HepG2 (cell line): ENCODE measurements around the gene ATP6V0A1. TPM values are rescaled to one million over a fixed set of nuclear protein-coding genes. Genes with fewer than 3 reads are reported as not detected.

ENCODE experiments used
- KLF15 ChIP-seq: sonication (generic); formaldehyde crosslinking; IDR thresholded peaks from 2 replicates; pipeline ENCODE4 v1.8.1; 2023; ENCODE audit warnings: borderline replicate concordance, mild to moderate bottlenecking, inconsistent platforms, missing genetic modification reagents, mixed read lengths
- NR0B2 ChIP-seq: sonication (generic); formaldehyde crosslinking; IDR thresholded peaks from 2 replicates; pipeline ENCODE4 v1.4.0; 2020; ENCODE audit warnings: mild to moderate bottlenecking, missing genetic modification reagents
- TBX2 ChIP-seq: sonication (generic); formaldehyde crosslinking; IDR thresholded peaks from 2 replicates; pipeline ENCODE4 v1.5.0; 2020; ENCODE audit warnings: missing genetic modification reagents, mild to moderate bottlenecking, borderline replicate concordance
- TCF7L2 ChIP-seq: IDR thresholded peaks from 2 replicates; pipeline ENCODE4 v1.6.1; 2011; ENCODE audit warnings: mild to moderate bottlenecking, low read depth, low read length, moderate library complexity
- ZBTB10 ChIP-seq: sonication (generic); formaldehyde crosslinking; IDR thresholded peaks from 2 replicates; pipeline ENCODE4 v1.4.0; 2020; ENCODE audit warnings: missing genetic modification reagents, borderline replicate concordance
- ZNF224 ChIP-seq: sonication (generic); formaldehyde crosslinking; IDR thresholded peaks from 2 replicates; pipeline ENCODE4 v1.5.0; 2020; ENCODE audit warnings: mild to moderate bottlenecking, missing genetic modification reagents
- ZNF777 ChIP-seq: sonication (generic); formaldehyde crosslinking; IDR thresholded peaks from 2 replicates; pipeline ENCODE4 v1.4.0; 2020; ENCODE audit warnings: missing genetic modification reagents
- ZNF839 ChIP-seq: sonication (generic); formaldehyde crosslinking; IDR thresholded peaks from 2 replicates; pipeline ENCODE4 v1.4.0; 2020; ENCODE audit warnings: missing genetic modification reagents, mild to moderate bottlenecking, borderline replicate concordance
- polyA plus RNA-seq, 8 experiments: library from polyadenylated mRNA; depleted of rRNA in 3 of 8; stranded (reverse) in 7 of 8; unstranded in 1 of 8; fragments of >200 nt; fragmentation: Illumina TruSeq in 4 of 8; extraction: Trizol in 4 of 8; gene quantifications; 2 replicates each; pipeline versions ENCODE4 v1.2.1 to v1.2.3, GENCODE V29; 2011 to 2016; ENCODE audit warnings: low read depth in 4 of 8, missing spikeins in 1 of 8, mixed read lengths in 1 of 8; ENCODE audit not compliant: insufficient read depth in 1 of 8
- total RNA-seq, 5 experiments: library from RNA; depleted of rRNA; stranded (reverse); fragments of >200 nt; fragmentation: Illumina TruSeq; extraction: Trizol; gene quantifications; 2 replicates each; pipeline ENCODE4 v1.2.3, GENCODE V29; 2016; ENCODE audit warnings: low read depth in 1 of 5
- TF ChIP-seq, protein P1 (sequence below): sonication (generic); formaldehyde crosslinking; IDR thresholded peaks from 2 replicates; pipeline ENCODE4 v1.4.0; 2020; ENCODE audit warnings: missing genetic modification reagents; ENCODE audit errors: not compliant biosample characterization
- TF ChIP-seq, protein P2 (sequence below): sonication (generic); formaldehyde crosslinking; IDR thresholded peaks from 2 replicates; pipeline ENCODE4 v1.9.0; 2021; ENCODE audit warnings: missing genetic modification reagents, borderline replicate concordance

ATP6V0A1 gene
- total and polyA plus RNA-seq, 2 of the 13 experiments (the other 11 are each of a cell fraction or from before 2014, with no cell fraction given), result 27.9 to 54.1 TPM

GRCh38 chr17:42554250-42555121, 95.8 kb downstream of the ATP6V0A1 start (continued):
- TF ChIP-seq NR0B2 (CRISPR knock-in tag) (peak; percentile 94), KLF15 (peak; percentile 72; the same call in 1 of the 2 replicates), ZNF224 (CRISPR knock-in tag) (no peak), TCF7L2 (no peak), ZNF777 (CRISPR knock-in tag) (peak; percentile 78), TBX2 (peak; percentile 86), ZNF839 (CRISPR knock-in tag) (peak; percentile 42), ZBTB10 (CRISPR knock-in tag) (0 out of 2 replicates have a peak, but pooled peaks have one; percentile 55)
- TF ChIP-seq, protein P1, sequence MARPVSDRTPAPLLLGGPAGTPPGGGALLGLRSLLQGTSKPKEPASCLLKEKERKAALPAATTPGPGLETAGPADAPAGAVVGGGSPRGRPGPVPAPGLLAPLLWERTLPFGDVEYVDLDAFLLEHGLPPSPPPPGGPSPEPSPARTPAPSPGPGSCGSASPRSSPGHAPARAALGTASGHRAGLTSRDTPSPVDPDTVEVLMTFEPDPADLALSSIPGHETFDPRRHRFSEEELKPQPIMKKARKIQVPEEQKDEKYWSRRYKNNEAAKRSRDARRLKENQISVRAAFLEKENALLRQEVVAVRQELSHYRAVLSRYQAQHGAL (CRISPR knock-in tag), result peak; percentile 88
- TF ChIP-seq, protein P2, sequence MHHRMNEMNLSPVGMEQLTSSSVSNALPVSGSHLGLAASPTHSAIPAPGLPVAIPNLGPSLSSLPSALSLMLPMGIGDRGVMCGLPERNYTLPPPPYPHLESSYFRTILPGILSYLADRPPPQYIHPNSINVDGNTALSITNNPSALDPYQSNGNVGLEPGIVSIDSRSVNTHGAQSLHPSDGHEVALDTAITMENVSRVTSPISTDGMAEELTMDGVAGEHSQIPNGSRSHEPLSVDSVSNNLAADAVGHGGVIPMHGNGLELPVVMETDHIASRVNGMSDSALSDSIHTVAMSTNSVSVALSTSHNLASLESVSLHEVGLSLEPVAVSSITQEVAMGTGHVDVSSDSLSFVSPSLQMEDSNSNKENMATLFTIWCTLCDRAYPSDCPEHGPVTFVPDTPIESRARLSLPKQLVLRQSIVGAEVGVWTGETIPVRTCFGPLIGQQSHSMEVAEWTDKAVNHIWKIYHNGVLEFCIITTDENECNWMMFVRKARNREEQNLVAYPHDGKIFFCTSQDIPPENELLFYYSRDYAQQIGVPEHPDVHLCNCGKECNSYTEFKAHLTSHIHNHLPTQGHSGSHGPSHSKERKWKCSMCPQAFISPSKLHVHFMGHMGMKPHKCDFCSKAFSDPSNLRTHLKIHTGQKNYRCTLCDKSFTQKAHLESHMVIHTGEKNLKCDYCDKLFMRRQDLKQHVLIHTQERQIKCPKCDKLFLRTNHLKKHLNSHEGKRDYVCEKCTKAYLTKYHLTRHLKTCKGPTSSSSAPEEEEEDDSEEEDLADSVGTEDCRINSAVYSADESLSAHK (CRISPR knock-in tag), result no peak; the same call in 1 of the 2 replicates
- TF ChIP-seq, all 625 proteins: peak for 373
